Ammon's horn (tissue), 1 donor: ENCODE data around the gene RAMP3.

Experiments
- DNase-seq: peaks from one replicate; pipeline ENCODE4 v3.0.0-alpha.2; 2016; ENCODE audit warnings: low spot score

Gene RAMP3

DNA sequence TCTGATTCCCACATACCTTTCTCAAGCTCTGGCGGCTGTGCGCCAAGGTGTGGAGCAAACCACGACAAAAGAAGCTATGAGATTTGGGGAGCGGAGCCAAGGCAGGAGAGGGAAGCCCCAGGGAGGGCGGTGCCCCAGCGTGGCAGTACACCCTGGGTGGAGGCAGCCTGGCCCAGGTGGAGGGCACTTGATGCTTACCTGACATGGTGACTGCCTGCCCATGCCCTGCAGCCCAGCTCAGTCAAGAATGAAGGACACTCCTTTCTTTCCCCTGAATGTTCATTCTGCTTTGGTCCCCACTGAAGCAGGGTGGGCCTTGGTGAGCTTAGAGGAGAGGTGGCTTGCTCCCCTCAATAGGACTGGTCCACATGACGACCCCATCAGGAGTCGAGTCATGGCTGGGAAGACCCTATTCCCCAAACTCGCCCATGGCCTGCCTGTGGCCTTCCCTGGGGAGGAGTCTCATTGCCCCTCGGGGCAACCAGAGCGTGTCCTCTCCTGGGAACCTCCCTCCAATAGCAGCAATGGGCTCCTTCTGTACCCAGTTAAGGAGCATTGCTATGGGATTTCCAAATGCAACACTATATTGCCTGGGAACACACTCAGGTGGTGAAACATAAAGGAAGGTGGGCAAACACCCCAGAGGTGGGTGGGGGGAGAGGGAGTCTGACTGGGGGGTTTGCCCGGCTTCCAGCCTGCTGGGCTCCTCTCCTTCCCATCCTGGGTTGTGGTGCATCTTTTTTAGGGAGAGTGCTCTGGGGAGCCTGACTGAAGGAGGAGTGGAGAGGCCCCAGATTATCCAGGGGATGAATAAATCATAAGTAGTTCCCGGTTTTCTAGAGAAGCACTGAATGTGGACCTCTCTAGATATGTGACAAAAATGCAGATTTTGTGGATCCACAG lies 22.7 kb downstream of the RAMP3 start:
- no peak for DNase-seq

DNA sequence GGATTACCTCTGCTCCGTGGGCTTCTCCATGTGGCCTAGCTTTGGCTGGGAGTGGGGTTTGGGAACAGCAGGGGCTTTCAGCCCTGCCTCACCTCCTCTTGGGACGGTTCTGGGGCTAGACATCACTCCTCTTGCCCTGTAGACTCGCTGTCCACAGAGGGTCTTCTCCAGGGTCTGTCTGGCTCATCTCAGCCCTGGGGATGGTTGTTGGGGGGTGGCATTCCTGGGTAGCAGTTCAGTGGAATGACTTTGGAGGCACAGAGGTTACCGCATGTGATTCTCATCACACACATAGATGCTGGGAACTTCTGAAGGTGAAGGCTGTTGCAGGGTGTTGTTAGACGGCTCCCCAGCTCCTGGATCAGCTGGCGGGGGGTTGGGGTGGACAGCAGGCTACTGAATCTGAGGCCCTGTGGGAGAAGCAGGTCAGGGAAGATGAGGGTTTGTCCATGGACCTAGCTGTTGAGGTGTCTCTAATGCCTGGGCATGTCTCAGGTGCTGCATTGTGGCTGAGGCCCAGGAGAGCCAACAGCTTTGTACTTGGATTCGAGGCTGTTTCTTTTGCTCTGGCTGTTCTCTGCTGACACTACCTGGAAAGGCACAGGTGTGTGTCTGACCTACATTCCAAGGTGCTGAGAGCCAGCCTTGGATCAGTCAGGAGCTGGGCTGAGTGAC lies 23.8 kb downstream of the RAMP3 start:
- DNase-seq: no peak

DNA sequence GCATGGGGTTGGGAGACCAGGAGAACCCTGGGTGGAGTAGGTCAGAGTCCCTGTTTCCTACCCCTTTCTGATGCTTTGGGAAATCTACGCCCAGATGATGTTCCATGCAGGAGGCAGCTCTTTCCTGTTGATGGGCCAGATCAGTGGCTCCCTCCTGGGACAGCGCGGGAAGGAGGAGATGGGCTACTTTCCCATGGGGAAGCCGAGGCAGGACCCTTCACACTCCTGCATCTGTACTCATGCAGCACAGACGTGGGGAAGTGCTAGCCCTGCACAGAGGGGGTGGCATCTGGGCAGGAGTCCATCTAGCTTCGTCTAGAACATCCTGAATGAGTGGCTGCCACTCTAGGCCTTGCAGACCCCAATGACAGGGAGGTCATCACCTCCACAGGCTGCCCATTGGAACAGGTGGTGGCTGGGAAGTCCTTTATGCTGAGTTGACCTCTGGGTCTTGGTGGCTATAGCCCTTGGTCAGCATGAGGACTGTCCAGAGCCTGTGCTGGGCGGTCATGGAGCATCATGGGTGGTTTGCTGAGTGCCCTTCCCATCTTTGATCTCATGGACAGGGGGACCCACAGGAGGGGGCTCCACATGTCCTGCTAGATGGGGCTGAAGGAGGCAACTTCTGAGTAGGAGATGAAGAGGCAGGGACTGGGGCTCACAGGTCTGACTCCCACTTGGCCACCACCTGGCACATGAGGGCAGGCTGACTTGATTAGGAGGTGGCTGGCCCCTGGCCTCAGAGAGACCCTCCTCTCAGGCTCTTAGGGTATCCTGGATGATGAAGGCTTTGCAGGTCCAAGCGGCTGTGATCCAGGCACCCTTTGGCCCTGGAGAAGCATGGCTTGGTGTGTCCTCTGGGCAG lies 24.6 kb downstream of the RAMP3 start:
- DNase-seq: no peak

DNA sequence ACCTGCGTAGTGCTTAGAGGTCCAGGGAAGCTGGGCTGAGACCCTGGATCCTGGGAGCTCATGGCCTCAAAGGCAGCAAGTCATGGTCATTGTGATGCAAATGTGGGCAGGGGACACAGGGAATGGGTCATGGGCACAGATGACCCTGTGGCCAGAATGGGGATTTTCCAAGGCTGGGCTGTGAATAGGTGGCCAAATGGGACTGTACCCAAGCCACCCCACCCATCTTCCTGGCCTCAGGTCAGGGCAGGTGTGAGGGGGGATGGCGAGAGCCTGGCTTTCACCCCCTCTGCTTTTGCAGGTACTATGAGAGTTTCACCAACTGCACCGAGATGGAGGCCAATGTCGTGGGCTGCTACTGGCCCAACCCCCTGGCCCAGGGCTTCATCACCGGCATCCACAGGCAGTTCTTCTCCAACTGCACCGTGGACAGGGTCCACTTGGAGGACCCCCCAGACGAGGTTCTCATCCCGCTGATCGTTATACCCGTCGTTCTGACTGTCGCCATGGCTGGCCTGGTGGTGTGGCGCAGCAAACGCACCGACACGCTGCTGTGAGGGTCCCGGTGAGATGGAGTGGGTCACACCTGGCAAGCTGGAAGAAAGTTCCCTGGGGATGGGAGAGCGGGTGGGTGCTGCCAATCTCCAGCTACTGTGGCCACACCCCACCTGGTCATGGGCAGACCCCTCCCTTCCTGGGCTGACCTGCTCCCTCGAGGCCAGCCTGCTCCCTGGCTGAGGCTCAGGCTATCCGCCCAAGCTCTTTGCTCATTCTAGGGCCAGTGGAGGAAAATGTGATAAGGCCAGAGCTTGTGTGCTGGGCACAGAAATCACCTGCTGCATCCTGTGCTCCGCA lies 25.5 kb downstream of the RAMP3 start:
- no peak for DNase-seq

DNA sequence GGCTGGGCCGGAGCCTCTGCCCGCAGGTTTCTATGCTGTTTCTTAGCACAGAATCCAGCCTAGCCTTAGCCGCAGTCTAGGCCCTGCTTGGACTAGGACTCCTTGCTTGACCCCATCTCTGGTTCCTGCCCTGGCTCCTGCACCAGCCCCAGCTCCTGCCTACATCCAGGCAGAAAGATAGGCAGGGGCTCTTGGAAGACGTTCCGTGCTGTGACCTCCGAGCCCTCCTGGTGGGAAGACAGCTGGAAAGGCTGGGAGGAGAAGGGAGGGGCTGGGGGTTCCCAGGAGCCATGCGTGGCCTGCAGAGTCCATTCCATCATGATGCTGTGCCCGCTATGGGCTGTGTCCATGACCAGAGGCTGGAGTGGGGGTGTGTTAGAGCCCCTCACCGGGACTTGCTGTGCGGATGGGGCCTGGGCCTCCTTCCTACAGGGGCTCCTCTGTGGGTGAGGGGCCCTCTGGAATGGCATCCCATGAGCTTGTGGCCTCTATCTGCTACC lies 26.2 kb downstream of the RAMP3 start:
- DNase-seq: no peak

GRCh38 chr7:45184326-45185027 lies 26.9 kb downstream of the RAMP3 start:
- no peak for DNase-seq

- DNase-seq: no peak
Observed at GRCh38 chr7:45185028-45185863, 27.7 kb downstream of the RAMP3 start.

DNA sequence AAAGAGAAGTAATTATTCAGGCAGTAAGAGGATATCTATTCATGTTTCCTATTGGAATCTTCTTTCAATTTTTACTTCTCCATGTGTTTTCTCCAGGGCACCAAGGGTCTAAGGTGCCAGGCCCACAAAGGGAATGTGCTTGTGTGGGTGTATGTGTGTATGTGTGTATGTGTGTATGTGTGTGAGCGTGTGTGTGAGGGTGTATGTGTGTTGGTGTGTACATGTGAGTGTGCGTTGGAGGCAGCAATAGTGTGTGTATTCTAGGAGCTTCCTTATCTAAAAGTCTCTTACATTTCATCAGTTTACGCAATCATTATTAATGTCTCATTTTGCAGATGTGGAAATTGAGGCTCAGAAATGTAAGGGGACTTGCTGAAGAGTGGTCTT lies 28.3 kb downstream of the RAMP3 start:
- DNase-seq: no peak

DNA sequence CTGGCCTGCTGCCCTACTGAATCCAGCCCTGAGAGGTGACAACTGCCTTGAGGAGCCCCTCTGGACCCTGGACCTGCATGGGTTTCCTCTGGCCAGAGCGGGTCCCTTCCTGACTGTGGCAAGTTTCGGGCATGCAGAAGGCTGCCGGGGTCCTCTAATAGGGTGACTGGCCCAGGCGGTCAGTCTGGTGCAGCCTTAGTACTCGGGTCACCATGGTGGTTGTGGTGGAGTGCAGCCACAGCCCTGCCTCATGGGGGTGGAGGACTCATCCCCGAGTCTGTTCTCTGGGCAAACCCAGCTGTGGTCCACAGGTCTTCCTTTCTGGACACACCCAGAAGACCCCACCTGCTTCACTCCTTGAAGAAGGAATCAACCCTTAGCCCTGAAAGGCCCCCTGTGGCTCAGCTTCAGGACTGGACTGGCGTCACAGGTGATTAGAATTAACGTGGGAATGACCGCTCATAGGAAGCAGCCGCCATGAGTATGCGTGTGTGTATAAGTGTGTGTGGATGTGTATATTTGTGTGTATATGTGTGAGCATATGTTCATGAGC lies 28.7 kb downstream of the RAMP3 start:
- no peak for DNase-seq

GRCh38 chr7:45187089-45187945 lies 29.7 kb downstream of the RAMP3 start:
- DNase-seq: no peak

- no peak for DNase-seq
Observed at GRCh38 chr7:45187946-45188411, 30.4 kb downstream of the RAMP3 start.

GRCh38 chr7:45188736-45189135 lies 31.1 kb downstream of the RAMP3 start:
- no peak for DNase-seq

GRCh38 chr7:45189151-45189970 lies 31.8 kb downstream of the RAMP3 start:
- no peak for DNase-seq

DNA sequence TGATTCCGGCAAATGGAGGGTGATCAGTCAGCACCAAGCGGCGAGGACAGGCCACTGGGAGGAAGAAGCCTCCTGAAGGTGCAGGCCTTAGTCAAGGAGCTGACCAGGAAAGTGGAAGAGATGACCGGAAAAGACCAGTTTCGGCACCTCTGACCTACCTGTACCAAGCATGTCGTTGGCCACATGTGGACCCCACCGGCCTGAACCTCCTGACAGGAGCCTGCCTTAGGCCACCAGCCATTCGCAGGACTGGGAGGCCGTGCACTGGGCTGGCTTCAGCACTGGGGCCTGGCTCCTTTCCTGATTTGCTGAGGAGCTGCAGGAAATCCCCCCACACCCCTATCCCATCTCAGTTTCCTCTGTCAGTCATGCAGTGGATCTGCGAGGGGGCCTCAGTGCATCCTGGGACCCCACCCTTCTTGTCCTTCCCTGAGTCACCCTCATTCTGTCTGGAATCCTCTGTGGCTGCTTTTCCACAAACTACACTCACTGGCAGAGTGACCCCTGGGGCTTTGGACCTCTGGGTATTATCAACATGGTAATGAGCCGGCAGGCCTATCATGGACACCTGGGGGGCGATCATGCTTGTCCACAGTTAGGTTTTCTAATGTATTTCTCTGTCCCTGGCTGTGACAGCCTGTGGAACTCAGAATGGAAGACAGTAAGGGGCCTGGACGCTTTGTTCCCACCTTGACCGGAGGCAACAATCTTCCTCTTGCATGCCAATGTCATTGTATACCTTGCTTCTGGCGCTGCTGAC lies 33.0 kb downstream of the RAMP3 start:
- no peak for DNase-seq

DNA sequence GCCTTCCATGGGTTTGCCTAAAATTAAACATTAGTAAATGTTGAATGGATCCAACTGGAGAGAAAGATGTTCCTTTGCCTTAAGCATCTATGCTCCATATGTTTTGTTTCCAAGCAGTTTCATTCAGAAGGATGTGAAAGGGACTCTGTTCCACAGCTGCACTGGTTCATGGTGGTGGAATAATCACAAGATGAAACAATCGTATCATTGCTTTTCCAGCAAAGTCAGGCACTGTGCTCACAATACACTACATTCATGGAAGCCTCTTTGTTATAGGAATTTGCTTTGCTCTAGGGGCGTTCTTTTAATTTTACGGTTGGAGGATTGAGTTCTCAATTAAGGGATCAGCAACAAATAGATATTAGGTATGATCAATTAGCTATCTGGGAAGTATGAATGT lies 33.8 kb downstream of the RAMP3 start:
- peak; percentile 84 for DNase-seq

DNA sequence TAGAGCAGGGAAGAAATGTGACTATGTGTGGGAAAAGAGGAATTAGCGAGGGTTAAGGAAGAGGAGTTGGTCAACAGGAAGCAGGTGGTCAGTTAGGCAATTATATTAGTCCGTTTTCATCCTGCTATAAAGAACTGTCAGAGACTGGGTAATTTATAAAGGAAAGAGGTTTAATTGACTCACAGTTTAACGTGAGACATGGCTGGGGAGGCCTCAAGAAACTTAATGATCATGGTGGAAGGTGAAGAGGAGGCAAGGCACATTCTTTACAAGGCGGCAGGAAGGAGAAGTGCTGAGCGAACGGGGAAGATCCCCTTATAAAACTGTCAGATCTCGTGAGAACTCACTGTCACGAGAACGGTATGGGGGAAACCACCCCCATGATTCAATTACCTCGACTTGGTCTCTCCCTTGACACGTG lies 35.0 kb downstream of the RAMP3 start:
- DNase-seq: no peak

DNA sequence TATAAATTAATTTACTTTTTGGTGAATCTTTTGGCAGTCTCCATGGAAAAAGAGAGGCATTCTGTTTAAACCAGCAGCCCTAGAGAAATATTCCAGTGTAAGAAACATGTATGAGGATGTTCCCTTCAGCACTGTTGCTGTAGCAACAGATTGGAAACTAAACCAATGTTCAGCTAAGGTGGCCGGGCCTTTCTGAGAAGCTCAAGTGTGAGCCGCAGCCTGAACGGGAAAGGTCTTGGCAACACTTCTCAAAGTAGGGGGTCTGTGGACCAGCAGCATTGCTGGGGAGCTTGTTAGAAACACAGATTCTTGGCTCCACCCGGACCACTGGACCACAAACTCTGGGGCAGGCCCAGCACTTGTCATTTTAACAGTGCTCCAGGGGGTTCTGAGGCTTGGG lies 36.2 kb downstream of the RAMP3 start:
- DNase-seq: no peak
